HEK293T (cell line): Measurements from ENCODE around the gene CD101.

Experiments used
- ELF4 ChIP-seq: fragments of 450-650 bp; IDR thresholded peaks from 2 replicates; pipeline ENCODE4 v1.6.1; 2017; ENCODE audit warnings: antibody characterized with exemption
- FOXK2 ChIP-seq: fragments of 450-650 bp; IDR thresholded peaks from 2 replicates; pipeline ENCODE4 v1.6.1; 2016; ENCODE audit warnings: mild to moderate bottlenecking

- TF ChIP-seq ELF4 (no peak), FOXK2 (no peak)
Measured at GRCh38 chr1:116994411-116994810, 7.1 kb upstream of the CD101 start.
